ENCODE results near the gene PSTPIP1. TPM values are rescaled to one million over a fixed set of nuclear protein-coding genes. Genes with fewer than 3 reads are reported as not detected.

The PSTPIP1 gene
- polyA plus RNA-seq, 1 donor from 2014 or later, result not detected

- H2AFZ ChIP-seq (ENCODE audit: low read depth, low read length), result no peak overlapping the region
- H3K9ac ChIP-seq (ENCODE audit: low read length), result no peak overlapping the region
- TF ChIP-seq REST (IDR thresholded peaks at IDR 0.05; ENCODE audit: borderline replicate concordance), result no peak
- no peak for TF ChIP-seq MXI1 (conservative IDR thresholded peaks at IDR 0.05; ENCODE audit: poor library complexity, severe bottlenecking)
- no peak for TF ChIP-seq TAF1 (IDR thresholded peaks at IDR 0.05; ENCODE audit: low read depth)
- TF ChIP-seq SMC3 (conservative IDR thresholded peaks at IDR 0.05; ENCODE audit: poor library complexity), result no peak
- no peak for TF ChIP-seq CTCF (IDR thresholded peaks at IDR 0.05; ENCODE audit: poor library complexity, severe bottlenecking)
- TF ChIP-seq EP300 (conservative IDR thresholded peaks at IDR 0.05; ENCODE audit: poor library complexity, severe bottlenecking), result no peak
- no peak for TF ChIP-seq RAD21 (conservative IDR thresholded peaks at IDR 0.05)
- TF ChIP-seq EZH2 (IDR thresholded peaks at IDR 0.05; ENCODE audit: borderline replicate concordance, insufficient read depth, low read length, poor library complexity, severe bottlenecking), result no peak
- no peak for TF ChIP-seq POLR2AphosphoS5 (IDR thresholded peaks at IDR 0.05)
- H4K20me1 ChIP-seq (ENCODE audit: insufficient read depth), result no peaks in the 10 kb centered on the region
- no peaks in the 10 kb centered on the region for H3K27me3 ChIP-seq (ENCODE audit: insufficient read depth, low read depth, low read length)
- no peaks in the 10 kb centered on the region for H3K79me2 ChIP-seq (replicated peaks; ENCODE audit: insufficient read depth, low read length)
- no peaks in the 10 kb centered on the region for H3K36me3 ChIP-seq (ENCODE audit: insufficient read depth, low read length)
- H3K27ac ChIP-seq (ENCODE audit: low read length), result no peak overlapping the region
- no peaks in the 10 kb centered on the region for H3K9me3 ChIP-seq (ENCODE audit: low read length)
- H3K9me2 ChIP-seq (ENCODE audit: insufficient read depth, low read length), result no peaks in the 10 kb centered on the region
- H3K4me2 ChIP-seq (ENCODE audit: low read length), result no peak overlapping the region
- no peaks in the 10 kb centered on the region for H3F3A ChIP-seq (ENCODE audit: insufficient read depth, low read length, poor library complexity, severe bottlenecking)
- H3K4me3 ChIP-seq (ENCODE audit: low read length), result no peak overlapping the region
Measured at GRCh38 chr15:77018796-77019505, 24.0 kb downstream of the PSTPIP1 start.

DNA sequence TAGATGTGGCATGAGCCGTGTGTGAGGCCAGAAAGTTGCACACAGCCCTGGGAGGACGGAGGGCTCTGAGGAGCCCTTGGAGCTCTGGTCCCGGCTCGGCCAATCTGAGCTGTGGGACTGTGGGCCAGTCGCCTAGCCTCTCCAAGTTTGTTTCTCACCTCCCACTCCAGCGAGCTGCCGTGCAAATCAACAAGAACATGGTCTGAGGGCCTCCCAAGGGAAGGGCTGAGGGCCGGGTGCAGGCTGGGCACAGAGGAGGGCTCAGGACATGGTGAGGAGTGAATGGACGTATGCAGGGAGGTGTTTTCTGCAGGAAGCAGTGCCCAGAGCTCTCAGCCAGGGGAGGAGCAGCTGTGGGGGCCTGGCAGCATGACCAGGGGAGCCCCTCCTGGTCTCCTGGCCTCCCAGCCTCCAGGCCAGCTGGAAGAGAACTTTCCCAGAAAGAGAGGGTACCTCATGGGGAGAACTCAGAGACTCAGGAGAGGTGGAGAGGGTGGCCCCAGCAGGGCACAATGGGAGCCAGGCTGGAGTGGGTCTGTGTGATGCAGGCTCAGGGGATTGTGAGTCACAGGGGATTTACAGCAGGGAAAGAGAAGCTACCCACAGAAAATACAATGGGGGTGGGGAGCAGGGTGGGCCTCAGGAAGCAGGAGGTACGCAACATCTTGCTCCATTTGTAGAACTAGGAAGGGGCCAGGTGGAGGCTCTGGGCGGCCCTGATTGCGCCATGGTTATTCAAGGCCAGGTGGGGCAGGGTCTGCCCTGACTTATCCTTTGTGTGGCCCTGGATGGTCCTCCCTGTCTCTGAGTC is 24.8 kb downstream of the PSTPIP1 start:
- no peaks in the 10 kb centered on the region for H3F3A ChIP-seq (ENCODE audit: insufficient read depth, low read length, poor library complexity, severe bottlenecking)
- H3K9ac ChIP-seq (ENCODE audit: low read length), result no peak overlapping the region
- no peak for TF ChIP-seq MXI1 (conservative IDR thresholded peaks at IDR 0.05; ENCODE audit: poor library complexity, severe bottlenecking)
- TF ChIP-seq CTCF (IDR thresholded peaks at IDR 0.05; ENCODE audit: poor library complexity, severe bottlenecking), result no peak
- no peak for TF ChIP-seq RAD21 (conservative IDR thresholded peaks at IDR 0.05)
- no peak for TF ChIP-seq SMC3 (conservative IDR thresholded peaks at IDR 0.05; ENCODE audit: poor library complexity)
- no peak for TF ChIP-seq POLR2AphosphoS5 (IDR thresholded peaks at IDR 0.05)
- TF ChIP-seq EZH2 (IDR thresholded peaks at IDR 0.05; ENCODE audit: borderline replicate concordance, insufficient read depth, low read length, poor library complexity, severe bottlenecking), result no peak
- no peak for TF ChIP-seq REST (IDR thresholded peaks at IDR 0.05; ENCODE audit: borderline replicate concordance)
- no peak overlapping the region for H2AFZ ChIP-seq (ENCODE audit: low read depth, low read length)
- H3K4me2 ChIP-seq (ENCODE audit: low read length), result no peak overlapping the region
- no peak overlapping the region for H3K4me3 ChIP-seq (ENCODE audit: low read length)
- H3K27me3 ChIP-seq (ENCODE audit: insufficient read depth, low read depth, low read length), result no peaks in the 10 kb centered on the region
- H3K9me2 ChIP-seq (ENCODE audit: insufficient read depth, low read length), result no peaks in the 10 kb centered on the region
- H4K20me1 ChIP-seq (ENCODE audit: insufficient read depth), result no peaks in the 10 kb centered on the region
- H3K27ac ChIP-seq (ENCODE audit: low read length), result no peak overlapping the region
- no peaks in the 10 kb centered on the region for H3K9me3 ChIP-seq (ENCODE audit: low read length)
- H3K79me2 ChIP-seq (replicated peaks; ENCODE audit: insufficient read depth, low read length), result no peaks in the 10 kb centered on the region
- H3K36me3 ChIP-seq (ENCODE audit: insufficient read depth, low read length), result no peaks in the 10 kb centered on the region

Measured in neural cell (in vitro differentiated cells).